GM18858 (cell line): ENCODE results near the gene COX14.
"Not testable (repeated sequence)": the region's sequence is repeated elsewhere in the genome, so short reads cannot be mapped to it uniquely, and the experiment has no call there.

Source experiments
- ATAC-seq: cut with Tn5 transposase; IDR thresholded peaks from one replicate; pipeline ENCODE4 v1.9.1; 2021; ENCODE audit not compliant: unreplicated experiment

The COX14 gene

DNA sequence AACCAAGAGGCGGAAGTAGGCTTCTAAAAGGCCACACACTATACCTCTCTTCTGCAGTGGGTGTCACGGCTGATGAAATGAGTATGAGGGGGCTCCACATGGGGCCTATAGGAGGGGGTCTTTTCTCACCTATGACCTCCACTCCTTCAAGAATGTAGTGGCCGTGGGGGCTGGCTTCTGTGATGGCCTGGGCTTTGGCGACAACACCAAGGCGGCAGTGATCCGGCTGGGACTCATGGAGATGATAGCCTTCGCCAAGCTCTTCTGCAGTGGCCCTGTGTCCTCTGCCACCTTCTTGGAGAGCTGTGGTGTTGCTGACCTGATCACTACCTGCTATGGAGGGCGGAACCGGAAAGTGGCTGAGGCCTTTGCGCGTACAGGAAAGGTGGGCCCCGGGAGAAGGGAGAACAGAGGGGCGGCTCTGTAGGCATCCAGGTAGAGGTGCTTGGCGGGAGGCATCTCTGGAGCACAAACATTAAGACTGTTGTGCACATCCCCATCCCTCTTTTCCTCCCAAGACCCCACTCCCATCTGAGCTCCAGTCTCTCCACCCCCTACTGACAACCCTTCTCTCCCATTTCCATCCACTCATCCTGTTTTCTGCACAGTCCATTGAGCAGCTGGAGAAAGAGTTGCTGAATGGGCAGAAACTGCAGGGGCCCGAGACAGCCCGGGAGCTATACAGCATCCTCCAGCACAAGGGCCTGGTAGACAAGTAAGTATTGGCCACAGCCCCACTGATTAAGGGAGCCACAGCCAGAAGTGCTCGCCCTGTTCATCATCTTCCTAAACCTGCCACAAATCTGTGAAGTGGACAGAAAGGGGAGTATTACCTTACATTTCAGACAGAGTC, 4.4 kb upstream of the COX14 start:
- ATAC-seq = no peak

DNA sequence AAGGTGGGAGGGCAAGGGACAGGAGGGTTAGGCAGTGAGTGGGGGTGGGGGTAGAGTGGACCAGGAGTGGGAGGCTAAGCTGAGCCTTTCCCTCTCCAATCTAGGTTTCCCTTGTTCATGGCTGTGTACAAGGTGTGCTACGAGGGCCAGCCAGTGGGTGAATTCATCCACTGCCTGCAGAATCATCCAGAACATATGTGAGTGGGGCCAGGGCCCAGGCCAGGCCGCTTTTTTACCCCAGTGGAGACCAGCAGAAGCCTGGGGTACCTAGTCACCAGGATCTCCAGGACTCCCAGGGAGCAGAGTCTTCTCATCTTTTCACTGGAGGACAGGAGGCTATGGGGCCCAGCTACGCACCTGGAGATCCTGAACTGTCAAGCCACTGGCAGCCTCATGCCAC, 2.7 kb upstream of the COX14 start:
- no peak for ATAC-seq

- no peak for ATAC-seq
These were observed 1.8 kb upstream of the COX14 start for GRCh38 chr12:50110127-50110761.

DNA sequence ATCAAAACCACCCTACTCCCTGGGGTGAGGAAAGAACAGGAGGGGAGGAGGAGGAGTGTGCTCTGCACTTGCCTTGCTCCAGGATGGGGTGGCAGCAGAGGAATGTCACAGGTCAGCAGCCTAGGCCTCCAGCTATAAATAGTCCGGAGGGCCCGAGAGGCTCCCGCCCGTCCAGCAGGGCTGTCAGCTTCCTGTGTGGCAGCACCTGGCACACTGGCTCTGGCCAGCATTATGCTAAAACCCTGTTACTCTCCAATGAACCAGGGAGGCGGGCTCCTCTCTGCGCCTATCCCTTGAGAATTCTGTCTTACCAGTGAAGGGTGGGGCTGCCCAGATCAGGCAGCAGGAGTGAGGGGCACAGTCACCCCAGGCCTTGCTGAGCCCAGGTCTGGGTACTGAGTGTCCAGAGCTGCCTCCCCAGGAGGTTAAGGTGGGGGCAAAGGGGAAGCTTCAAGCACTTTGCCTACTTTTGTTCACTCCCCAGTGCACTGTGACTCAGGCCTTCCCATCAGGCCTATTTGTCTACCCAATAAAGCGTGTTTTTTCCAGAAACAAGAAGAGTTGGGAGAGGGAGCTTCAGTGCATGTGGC, 1.2 kb upstream of the COX14 start:
- ATAC-seq = no peak

- no peak for ATAC-seq
These were observed 692 bp upstream of the COX14 start for GRCh38 chr12:50111395-50111692.

- ATAC-seq = no peak
These were observed 601 bp downstream of the COX14 start for GRCh38 chr12:50112456-50113218.

DNA sequence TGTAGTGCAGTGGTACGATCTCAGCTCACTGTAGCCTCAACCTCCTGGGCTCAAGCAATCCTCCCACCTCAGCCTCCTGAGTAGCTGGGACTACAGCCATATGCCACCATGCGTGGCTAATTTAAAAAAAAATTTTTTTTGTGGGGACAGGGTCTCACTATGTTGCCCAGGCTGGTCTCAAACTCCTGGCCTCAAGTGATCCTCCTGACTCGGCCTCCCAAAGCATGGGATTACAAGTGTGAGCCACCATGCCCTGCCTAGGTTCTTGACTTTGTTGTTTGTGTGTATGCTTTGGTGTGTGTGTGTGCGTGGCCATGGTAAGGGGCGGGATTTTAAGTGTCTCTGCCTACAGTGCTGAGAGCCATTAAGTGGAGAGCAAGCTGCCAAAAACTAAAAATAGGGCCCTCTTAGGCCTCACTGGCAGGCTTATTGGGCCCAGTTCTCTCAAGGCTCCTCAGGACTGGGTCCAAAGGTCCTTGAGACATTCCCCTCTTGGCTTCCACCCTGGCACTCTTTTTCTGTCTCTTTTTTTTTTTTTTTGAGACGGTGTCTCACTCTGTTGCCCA, 5.1 kb downstream of the COX14 start:
- no peak for ATAC-seq

GRCh38 chr12:50119387-50119786, 7.4 kb downstream of the COX14 start:
- no peak for ATAC-seq

- no peak for ATAC-seq
These were observed 8.5 kb downstream of the COX14 start for GRCh38 chr12:50120521-50120920.

DNA sequence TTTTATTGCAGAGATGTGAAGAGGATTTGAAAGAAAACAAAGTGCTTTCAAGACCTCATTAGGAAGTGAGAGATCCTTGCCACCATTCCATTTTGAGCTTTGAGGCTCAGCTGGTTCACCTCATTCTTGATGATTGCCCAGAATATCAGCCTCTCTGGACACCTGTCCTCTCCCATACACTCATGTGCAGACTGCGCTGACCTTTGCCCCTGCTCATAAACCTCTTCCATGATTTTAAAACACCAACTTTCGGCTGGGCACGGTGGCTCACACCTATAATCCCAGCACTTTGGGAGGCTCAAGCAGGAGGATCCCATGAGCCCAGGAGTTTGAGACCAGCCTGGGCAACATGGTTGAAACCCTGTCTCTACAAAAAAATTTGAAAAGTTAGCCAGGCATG, 8.9 kb downstream of the COX14 start:
- ATAC-seq = no peak

DNA sequence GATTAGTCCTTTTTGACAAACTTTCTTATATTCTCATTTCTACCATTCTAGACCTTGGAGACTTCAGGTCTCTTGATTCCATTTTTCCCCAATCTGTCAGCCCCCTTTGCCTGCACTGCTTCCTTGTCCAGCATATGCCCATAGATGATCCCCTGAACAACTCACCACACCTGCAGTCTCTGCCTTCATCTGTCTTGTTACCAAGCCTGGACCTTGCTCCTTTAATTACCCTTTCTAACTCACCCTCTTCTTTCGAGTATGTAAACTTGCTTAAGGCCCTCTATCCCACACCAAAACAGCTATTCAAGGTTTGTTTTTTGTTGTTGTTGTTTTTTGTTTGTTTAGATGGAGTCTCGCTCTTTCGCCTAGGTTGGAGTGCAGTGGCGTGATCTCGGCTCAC, 9.6 kb downstream of the COX14 start:
- ATAC-seq = no peak

- no peak for ATAC-seq
These were observed 11.2 kb downstream of the COX14 start for GRCh38 chr12:50123203-50123602.

DNA sequence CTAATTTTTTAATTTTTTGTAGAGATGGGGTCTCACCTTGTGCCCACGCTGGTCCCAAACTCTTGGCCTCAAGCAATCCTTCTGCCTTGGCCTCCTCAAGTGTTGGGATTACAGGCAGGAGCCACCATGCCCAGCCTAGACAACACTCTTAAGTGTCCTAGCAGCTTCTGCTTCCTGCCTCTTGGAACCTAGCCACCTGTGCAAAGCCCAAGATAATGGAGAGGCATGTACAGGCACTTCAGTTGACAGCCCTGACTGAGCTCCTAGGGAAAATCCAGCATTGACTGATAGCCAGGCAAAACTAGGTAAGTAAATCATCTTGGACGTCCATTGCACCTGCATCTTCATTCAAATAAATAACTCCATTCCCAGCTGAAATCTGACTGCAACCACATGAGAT, 15.5 kb downstream of the COX14 start:
- no peak for ATAC-seq

DNA sequence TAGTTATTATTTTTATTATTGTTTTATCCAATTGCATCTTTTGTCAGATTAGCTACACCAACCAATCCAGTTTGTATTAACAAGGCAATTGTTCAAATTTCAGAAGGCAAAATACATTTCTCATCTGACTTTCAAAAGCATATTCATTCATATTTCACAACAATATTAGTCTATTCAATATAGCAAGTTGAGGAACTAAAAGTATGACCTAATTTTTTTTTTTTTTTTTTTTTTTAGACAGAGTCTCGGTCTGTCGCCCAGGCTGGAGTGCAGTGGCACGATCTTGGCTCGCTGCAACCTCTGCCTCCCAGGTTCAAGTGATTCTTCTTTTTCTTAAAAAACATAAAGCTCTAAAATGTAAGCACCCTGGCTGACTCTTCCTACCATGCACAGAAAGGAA, 17.3 kb downstream of the COX14 start:
- no peak for ATAC-seq

DNA sequence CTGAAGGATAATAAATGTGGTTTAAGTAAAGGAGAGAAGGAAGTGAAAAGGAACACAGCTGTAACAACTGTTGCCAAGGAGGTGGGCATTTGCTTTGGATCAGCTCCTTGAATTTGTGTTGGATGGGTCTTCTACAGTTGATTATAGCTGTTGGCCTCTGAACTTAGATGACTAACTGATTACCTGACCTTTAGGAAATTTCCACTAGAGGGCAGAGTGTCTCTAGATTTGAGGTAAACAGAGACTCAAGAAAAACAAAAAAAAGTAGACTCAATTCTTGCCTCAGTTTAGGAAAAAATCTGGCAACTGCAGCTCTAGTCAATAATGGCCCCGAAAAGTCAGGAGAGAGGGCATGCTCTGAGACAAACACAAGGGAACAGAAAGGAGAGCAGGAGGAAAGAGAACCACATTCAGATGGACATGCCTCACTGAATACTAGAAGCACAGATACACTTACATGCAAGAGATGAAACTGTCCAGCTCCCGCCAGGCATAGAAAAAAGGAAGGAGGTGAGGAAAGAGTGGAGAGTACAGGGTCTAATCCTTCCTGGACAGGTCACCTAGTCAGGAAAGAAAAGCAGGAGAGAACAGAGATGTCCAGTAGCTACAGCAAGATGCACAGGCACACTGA, 20.6 kb downstream of the COX14 start:
- ATAC-seq = no peak

GRCh38 chr12:50142993-50143392, 31.0 kb downstream of the COX14 start:
- ATAC-seq = no peak

DNA sequence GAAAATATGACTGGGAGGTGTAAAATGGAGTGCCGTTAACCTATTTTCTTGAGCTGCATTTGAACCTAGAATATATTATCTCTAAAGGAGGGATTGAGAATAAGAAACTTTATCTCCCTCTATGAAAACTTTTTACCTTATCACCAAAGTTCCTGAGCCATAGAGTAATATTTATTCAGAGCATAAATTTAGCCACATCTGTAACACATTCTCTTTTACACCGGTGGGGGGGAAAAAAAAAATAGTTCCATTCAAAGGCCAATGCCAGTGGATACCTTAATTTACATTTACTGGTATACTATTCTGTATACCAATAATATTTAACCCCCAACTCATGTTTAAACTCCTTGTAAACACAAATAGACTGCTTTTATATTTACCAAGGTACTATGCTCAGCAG, 33.4 kb downstream of the COX14 start:
- no peak for ATAC-seq

- ATAC-seq = no peak
These were observed 35.2 kb downstream of the COX14 start for GRCh38 chr12:50147281-50147680.

GRCh38 chr12:50148011-50148410, 36.0 kb downstream of the COX14 start:
- not testable (repeated sequence) for ATAC-seq

DNA sequence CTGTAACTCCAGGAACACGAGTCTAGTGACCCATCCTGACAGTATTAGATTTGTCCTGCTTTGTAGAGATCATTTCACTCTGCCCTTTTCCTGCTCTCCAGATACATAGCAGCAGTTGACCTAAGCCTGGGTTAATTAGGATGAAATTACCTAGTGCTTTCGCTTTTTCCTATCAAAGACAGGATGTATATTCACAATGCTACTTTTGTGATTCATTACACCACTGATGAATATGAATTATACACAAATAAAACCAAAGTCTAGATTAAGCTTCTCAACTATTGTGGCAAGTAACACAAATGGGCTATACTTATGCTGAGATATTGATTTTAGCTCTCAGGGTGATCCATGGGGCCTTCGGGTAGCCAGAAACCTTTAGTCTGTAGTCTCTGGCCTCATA, 37.3 kb downstream of the COX14 start:
- ATAC-seq = no peak
